AG08396 (cell line): ENCODE data around the gene PXDN.
"Not testable (repeated sequence)": the region's sequence is repeated elsewhere in the genome, so short reads cannot be mapped to it uniquely, and the experiment has no call there.

ENCODE experiments used
- DNase-seq: peaks from one replicate; pipeline ENCODE4 v3.0.0; 2012; ENCODE audit warnings: low spot score, mixed read lengths

Gene PXDN

DNA sequence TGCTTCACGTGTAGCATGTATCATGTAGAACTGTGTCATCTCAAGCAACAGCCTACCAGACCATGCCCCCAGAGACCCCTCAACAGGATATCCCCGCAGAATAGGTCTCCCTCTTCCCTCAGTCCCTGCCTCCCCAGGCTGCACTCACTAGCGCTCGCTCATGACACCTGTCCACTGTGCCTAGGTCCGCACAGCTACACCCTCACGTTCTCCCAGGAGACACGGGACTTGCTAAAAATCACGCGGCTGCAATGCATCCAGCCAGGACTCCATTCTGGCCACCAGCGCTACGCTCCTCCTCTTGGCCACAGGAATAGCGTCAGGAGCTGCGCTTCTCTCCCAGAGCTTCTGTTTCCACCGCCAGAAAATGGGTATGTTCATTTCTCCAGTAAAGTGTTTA is 2.5 kb downstream of the PXDN start:
- DNase-seq, result no peak

DNA sequence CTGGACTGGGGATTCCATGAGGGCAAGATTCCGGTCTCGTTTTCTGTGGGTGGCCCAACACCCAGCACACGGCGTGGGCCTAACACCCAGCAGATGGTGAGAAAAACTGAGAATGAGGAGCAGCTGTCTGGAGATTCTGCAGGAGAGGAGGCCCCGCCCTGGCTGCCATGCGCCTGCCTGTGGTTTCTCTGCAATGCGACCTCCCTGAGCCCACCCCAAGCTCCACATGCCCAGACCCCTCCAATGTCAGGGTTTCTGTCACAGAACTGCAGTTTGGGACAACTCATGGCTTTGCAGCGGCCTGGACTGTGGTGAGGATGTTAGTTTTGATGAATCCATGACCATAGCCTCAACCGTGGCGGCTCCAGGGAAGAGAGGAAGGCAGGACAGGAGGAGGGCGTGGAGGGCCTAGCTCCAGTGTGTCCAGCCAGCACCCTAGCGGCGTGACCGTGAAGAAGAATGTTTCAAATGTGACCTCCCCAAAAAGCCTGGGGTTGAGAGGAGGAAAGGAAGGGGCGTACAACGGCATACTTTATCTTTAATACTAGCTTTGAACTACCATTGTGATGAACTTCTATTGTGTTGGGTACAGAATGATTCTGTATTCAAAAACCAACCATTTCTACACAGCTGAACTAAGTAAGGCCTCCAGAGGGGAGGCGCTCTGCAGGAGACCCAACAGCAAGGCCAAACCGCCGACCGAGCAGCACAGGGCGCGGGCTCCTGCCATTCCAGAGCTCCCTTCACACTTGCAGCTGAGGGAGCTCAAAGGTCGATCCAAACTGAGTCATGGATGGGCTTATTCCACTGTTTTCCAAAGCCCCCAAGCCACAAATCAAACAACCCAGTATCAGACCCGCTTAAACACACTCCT is 3.4 kb downstream of the PXDN start:
- DNase-seq, result no peak

DNA sequence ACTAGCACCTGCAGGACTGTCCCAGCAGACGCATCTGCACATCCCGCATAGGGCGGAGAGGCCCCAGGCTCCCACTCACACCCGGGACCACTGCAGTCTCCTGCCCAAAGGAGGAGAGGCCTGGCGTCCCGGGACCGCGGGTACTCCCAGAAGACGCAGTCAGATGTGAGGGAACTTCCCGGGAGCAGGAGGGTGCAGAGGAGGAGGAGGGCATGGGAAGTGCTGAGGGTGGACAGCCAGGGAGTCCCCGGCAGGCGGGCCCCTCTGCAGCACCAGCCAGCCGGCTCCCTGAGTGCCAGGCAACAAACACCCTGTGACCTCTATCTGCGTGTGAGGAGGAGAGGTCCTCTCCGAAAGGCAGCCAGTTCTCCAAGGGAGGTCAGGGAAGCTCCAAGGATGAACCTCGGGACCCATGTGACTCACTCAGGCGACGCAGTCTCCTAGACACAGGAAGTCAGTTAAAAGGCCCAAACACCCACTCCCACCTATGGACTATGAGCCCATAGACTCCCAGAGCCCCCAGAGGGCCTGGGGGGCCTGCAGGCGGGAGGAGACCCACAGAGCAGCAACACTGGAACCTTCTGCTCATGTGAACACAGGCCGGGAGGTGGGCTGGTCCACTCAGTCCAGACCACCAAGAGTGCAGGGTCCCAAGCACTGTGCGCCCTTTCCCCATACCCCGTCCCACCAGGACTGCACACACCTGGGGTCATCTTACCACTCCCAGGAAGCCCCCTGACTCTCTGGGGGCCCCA is 4.2 kb downstream of the PXDN start:
- no peak for DNase-seq

DNA sequence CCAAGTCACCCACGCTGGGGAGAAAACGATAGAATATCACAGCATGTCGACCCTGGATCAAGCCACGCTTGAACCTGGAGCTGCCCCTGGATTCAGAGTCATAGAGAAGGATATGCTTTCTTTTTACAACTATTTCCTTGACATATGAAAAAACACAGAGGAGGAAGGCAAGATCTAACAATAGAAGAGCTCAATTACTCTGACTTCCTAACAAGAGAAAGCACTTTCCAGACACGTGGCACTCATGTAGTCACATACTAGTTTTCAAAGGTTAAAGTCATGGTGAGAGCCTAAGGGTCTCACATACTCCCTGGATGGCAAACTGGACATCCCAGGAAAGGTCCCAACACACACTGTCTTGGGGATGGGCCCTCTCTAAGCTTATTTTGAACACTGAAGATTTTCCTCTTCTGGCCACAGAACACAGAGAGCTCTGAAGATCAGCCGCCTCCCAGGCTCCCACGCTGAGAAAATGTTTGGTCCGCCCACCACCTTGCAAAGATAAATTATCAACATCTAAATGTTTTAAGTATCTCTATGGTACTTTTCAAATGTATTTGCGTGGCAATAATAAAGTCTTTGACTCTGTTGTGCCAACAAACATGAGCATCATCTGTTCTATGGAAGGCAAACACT is 4.9 kb downstream of the PXDN start:
- DNase-seq, result no peak

DNA sequence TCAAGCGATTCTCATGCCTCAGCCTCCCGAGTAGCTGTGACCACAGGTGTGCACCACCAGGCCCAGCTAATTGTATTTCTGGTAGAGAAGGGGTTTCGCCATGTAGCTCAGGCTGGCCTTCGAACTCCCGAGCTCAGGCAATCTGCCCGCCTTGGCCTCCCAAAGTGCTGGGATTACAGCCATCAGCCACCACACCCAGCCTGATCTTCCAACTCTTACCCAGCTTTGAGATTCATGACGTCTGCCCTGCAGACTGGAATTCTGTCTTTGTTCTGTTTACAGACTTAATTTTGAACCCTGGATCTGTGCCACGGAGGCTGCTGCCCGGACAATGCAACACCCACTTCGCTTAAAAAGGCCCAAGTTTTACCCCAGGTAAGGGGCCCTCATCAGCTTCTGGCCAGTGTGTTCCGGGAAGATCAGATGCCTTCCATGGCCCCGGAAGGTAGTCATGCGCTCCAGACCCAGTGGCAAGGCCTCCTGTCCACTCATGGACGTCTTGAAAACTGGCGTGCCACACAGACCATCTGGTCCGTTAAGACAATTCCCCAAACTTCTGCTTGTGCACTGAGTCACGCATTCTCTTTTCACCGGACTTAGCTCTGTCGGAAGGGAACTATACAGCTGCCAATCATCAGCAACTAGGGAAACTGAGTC is 5.5 kb downstream of the PXDN start:
- no peak for DNase-seq

DNA sequence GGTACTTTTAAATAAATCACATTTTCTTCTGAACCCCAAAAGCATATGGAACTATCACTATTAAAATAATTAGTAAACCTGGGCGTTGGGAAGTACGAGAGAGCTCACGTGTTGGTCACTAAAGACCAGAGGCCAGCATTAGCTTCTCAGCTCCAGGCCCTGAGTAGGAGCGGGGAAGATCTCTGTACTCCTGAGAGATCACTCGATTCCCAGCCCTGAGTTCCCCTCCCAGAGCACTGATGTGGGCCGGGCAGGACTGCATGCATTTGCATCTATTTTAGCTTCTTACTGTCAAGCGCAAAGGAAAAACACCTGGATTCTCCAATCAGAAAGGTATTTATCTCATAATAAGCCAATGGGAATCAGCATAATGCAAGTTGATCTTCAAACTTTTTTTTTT is 6.2 kb downstream of the PXDN start:
- DNase-seq, result no peak

DNA sequence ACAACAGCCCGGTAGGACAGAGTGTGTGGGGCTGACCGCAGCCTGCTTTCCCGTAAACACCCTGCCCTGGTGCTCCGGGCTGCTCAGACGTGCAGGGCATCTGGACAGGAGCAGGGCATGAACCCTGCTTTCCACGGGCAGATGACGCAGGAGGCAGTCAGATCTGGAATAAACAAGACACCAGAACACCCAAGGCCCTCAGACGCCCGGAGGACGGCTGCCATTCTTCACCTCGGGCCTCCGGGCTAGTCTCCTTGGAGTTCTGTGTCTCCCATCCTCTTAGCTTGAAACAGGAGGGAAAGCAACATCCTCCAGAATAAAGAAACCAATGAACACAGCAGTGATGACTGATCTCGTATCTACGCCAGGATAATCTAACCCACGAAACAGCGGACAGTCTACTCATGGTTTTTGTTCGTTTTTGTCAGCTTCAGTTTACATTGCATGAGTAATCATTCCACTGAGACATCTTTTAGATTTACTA is 7.3 kb downstream of the PXDN start:
- peak; percentile 69 for DNase-seq

DNA sequence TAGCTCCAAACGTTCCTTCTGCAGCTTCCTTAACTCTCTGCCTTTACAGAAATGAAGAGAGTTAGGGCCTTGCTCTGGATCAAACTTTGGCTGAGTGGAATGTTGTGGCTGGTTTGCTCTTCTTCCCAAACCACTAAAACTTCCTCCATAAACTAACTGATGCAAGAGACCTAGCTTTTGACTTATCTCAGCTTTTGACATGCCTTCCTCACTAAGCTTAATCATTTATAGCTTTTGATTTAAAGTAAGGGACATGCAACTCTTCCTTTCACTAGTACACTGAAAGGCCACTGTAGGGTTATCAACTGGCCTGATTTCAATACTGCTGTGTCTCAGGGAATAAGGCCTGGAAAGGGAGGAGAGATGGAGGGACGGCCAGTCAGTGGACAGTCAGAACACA is 8.3 kb downstream of the PXDN start:
- no peak for DNase-seq

DNA sequence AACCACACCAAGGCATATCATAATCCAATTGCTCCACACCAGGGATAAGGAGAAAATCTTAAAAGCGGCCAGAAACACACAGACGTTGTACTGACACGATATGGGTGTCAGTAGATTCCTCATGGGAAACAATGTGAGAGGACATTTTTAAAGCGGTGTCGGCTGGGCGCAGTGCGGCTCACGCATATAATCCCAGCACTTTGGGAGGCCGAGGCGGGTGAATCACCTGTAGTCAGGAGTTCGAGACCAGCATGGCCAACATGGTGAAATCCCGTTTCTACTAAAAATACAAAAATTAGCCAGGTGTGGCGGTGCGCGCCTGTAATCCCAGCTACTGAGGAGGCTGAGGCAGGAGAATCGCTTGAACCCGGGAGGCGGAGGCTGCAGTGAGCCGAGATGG is 11.0 kb downstream of the PXDN start:
- not testable (repeated sequence) for DNase-seq

DNA sequence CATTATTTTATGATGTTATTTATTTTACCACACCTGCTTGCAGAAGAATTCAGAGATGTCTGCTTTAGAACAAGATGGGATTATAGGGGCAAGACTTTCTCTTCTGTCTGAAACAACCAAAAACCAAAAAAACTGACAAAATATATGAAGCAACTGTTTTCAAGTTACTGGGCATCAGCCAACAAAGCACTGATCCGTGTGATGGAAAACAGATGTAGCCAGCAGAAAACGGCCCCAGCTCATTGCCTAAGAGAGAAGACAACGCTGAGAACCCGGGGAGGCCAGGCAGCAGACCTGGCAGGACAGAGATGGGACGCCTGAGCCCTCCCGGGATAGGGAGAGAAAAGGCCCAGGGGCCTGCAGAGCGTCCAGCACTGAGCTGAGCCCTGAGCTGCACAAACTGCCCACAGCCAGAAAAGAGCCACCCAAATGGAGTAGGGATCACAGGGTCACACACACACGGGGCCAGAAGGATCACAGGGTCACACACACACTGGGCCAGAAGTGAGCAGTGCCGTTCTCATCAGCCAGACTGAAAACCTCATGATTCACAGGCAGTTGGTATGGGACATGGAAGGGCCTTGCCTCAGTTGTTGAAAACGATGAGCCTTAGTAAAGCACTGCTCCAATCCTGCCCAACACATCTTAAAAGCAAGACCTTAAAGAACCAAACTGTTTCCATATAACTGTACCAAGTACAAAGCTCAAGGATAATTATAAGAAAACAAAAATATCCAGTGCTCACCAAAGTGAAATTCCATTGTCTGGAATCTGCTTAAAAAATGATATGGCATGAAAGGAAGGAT is 12.1 kb downstream of the PXDN start:
- DNase-seq, result peak; percentile 50

DNA sequence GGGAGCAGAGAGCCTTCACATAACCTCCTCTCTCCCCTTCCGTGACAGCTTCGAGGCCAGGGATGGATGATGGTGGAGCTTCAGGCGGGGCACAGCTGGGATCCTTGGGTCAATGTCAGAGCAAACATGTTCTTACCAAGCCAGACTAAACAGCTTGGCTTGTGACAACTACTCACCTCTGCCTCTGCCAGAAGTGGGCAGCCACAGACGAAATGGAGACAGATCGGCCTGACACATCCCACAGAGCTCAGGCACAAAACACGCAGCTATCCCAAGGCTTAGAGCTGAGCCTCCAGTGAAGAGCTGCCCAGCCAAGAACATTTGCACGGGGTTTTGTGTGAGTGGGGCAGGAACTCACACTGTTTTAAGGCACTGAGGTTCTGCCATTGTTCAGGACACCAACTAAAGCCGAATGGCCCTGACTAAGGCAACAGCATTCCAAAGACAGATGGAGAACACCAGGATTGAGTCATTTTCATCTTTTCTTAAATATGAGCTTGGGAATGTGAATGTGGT is 12.8 kb downstream of the PXDN start:
- peak; percentile 53 for DNase-seq

DNA sequence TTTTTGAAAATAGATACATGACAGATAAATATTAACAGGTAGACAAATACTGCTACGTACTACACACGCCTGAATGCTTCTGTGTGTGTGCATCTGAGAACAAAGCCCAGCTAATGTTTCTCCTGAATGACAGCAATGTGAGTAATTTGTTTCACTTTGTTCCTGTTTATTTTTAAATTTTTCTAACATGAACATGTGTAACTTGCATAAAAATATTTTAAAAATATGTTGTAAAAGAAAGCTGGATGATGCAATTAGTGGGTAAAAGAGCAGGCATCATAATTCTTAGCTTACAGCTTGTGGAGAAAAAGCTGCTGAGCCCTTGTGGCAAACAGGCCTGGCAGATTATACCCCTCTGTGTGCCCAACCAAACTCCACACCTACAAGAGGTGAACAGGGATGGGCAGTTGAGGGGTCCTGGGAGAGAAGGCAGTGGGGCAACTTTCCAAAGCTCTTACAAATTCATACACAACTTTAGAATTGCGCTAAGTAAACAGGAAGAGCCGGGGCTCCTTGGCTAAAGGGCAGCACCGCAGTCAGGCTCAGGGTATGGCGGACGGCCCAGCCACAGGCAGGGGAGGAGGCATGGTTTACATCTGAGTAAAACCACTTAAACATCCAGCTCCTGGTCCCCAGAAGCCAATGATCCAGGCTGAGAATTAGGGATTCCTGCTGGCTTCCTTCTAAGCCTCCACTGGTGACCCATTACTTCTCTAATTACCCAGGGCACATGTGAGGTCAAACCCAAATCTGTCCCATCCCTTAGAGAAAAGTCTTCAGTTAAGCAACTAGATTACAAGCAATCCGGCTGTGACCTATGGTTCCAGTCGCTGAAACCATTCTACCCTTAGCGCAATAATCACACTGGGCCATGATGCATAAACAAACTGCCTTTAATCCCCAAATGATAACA is 14.0 kb downstream of the PXDN start:
- DNase-seq, result peak; percentile 77

DNA sequence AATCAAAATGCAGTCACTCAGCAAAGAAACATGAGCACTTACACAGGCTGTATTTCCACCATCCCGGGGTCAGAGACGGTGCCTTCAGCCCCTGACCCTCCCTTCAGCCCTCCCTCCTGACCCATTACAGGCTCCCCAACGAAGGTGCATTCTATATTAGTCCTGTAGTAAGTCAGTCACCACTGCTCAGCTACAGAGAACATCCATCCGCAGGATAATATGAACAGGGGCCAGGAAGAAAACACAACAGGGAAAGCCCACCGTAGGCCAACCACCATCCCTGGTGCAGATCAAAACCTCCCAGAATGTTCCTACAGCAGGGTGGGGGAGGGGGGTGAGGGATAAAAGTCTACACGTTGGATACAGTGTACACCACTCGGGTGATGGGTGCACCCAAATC is 15.1 kb downstream of the PXDN start:
- DNase-seq, result no peak

DNA sequence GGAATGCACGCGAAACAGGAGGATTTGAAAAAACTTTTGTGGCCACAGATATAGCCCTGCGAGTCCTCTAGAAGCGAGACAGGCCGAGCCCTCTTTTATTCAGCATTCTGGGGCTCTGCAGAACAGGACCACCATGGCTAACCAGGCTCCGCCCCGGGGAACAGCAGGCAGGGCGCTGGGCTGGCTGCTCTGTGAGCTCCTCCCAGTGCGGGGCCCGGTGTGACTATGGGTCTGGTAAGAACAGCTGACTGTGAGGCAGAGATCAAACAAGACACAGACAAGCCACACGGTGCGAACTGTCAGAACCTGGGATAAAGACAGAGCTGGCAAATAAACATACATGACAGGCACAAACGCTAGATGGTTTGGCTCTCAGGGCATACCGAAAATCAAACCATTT is 15.5 kb downstream of the PXDN start:
- DNase-seq, result no peak

DNA sequence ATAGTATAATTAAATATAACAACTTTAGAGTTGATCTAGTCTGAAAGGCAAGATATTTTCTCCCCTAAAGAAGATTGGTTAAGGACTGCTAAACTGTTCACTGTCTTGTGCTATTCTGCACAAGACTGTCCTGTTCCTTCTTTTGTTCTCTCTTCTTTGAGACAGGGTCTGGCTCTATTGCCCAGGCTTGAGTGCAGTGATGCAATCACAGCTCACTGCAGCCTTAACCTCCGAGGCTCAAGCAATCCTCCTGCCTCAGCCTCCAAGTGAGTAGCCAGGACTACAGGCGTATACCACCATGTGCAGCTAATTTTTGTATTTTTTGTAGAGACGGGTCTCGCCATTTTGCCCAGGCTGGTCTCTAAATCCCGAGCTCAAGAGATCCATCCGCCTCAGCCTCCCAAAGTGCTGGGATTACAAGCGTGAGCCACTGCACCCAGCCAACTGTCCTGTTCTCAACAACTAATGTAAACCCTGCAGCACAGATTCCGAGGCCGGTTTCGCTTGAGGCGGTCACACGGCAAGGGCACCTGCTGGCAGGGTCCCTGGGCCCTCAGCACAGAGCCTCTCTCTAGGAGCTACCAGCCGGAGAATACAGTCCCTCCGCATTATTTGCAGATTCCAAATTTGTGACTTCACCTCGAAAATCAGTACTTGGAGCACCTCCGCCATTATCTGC is 16.4 kb downstream of the PXDN start:
- DNase-seq, result no peak

DNA sequence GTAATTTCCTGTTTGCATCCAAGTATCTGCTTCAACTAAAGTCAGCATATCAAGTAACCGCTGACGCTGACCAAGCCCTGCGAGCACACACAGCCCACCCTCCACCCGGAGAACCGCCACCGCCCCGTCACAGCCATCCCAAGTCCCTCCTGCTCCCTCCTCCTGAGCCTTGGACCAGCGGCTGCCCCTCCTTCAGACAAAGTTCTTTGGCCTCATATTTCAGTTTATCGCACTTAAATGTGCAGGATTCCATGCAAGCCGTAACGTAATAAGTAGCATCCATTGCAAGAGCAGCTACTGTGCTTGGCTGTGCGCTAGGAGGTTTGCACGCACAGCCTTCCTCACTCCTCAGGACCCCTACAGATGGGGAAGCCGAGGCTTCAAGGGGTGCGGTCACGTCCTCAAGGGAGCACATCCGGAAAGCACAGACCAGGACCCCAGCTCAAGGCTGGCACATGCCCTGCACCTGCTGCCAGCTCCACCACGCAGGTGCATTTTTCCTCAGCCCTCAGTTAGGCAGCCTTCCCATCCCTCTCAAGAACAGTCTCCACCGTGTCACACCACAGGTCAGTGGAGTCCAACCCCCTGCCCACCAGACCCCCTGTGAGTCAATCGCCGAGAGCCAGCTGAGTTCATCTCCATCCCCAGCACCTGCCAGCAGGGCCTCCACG is 17.1 kb downstream of the PXDN start:
- no peak for DNase-seq

DNA sequence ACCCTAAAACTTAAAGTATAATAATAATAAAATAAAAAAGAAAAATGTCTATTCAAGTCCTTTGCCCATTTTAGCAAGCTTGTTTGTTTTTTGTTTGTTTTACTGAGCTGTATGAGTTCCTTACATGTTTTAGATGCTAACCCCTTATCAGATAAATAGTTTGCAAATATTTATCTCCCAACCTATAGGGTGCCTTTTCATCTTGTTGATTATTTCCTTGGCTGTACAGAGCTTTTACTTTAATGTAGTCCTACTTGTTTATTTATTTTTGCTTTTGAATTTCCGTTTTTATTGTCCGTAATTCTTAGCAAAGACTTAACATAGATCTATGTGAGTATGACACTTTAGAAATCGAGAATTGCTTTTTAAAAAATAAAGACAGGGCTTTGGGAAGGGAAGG is 17.8 kb downstream of the PXDN start:
- DNase-seq, result no peak

DNA sequence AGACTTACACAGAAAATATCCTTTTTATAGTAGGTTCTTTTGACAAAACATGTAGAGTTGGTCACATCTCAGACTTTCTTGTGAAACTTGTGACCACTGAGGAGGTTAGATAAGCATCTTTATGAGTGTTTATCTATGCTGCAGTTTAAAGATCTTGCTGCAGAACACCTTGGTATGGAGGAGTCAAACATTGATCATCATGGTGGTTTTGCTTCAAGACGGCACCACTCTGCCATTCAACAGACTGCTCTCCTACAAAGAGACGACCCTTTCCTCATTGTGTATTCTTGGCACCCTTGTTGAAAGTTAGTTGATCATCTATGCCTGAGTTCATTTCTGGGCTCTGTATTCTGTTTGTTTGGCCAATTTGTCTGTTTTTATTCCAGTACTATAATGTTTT is 20.0 kb downstream of the PXDN start:
- not testable (repeated sequence) for DNase-seq
